Mesenchymal stem cell (in vitro differentiated cells and primary cell): ENCODE measurements around the gene CNTNAP2.

Experiments
- DNase-seq: peaks from one replicate; pipeline ENCODE4 v3.0.0-alpha.2; 2013
- H2AFZ ChIP-seq: one replicate; pipeline ENCODE4 v1.6.1; 2013; ENCODE audit warnings: low read depth, mild to moderate bottlenecking, control low read depth, inconsistent platforms, low read length, moderate library complexity
- H2AK5ac ChIP-seq: 2 replicates; pipeline ENCODE4 v1.6.1; 2013; ENCODE audit warnings: low read length, moderate library complexity, mild to moderate bottlenecking, inconsistent platforms; ENCODE audit not compliant: severe bottlenecking
- H2BK120ac ChIP-seq: one replicate; pipeline ENCODE4 v1.6.1; 2013; ENCODE audit warnings: low read depth, mild to moderate bottlenecking, inconsistent platforms, low read length, moderate library complexity
- H2BK12ac ChIP-seq, 2 experiments: one replicate each; pipeline ENCODE4 v1.6.1; 2013; ENCODE audit warnings: inconsistent platforms in 2 of 2, low read length in 2 of 2, mild to moderate bottlenecking in 2 of 2, moderate library complexity in 2 of 2, control low read depth in 1 of 2
- H2BK15ac ChIP-seq: one replicate; pipeline ENCODE4 v1.6.1; 2013; ENCODE audit warnings: mild to moderate bottlenecking, low read depth, inconsistent platforms; ENCODE audit not compliant: poor library complexity, severe bottlenecking
- H2BK5ac ChIP-seq: 2 replicates; pipeline ENCODE4 v1.6.1; 2013; ENCODE audit warnings: low read depth, mild to moderate bottlenecking, low read length, control low read depth, inconsistent platforms; ENCODE audit not compliant: poor library complexity, severe bottlenecking
- H3K14ac ChIP-seq, 2 experiments: one replicate each; pipeline ENCODE4 v1.6.1; 2013; ENCODE audit warnings: inconsistent platforms in 2 of 2, low read length in 2 of 2, control low read depth in 1 of 2, mild to moderate bottlenecking in 1 of 2, moderate library complexity in 1 of 2
- H3K18ac ChIP-seq, 2 experiments: one replicate each; pipeline ENCODE4 v1.6.1; 2013; ENCODE audit warnings: inconsistent platforms in 2 of 2, low read length in 2 of 2, control low read depth in 1 of 2, low read depth in 1 of 2, mild to moderate bottlenecking in 1 of 2
- H3K23ac ChIP-seq, 2 experiments: one replicate each; pipeline ENCODE4 v1.6.1; 2013; ENCODE audit warnings: inconsistent platforms in 2 of 2, low read length in 2 of 2, mild to moderate bottlenecking in 2 of 2, moderate library complexity in 2 of 2, control low read depth in 1 of 2
- H3K27ac ChIP-seq: 2 replicates; pipeline ENCODE4 v1.5.1; 2013; ENCODE audit warnings: mild to moderate bottlenecking, moderate library complexity, low read length, control low read depth, inconsistent platforms; ENCODE audit not compliant: poor library complexity, severe bottlenecking
- H3K27me3 ChIP-seq, 2 experiments: 2 replicates each; pipeline versions ENCODE4 v1.6.1 to v1.7.0; 2013; ENCODE audit warnings: low read length in 2 of 2, mild to moderate bottlenecking in 2 of 2, moderate library complexity in 2 of 2, control low read depth in 1 of 2, inconsistent platforms in 1 of 2; ENCODE audit not compliant: control insufficient read depth in 1 of 2, insufficient read depth in 1 of 2
- H3K36me3 ChIP-seq, 2 experiments: 2 replicates each; pipeline versions ENCODE4 v1.6.1 to v1.7.0; 2013; ENCODE audit warnings: low read length in 2 of 2, control low read depth in 1 of 2, inconsistent platforms in 1 of 2, low read depth in 1 of 2, mild to moderate bottlenecking in 1 of 2; ENCODE audit not compliant: insufficient read depth in 2 of 2, control insufficient read depth in 1 of 2
- H3K4ac ChIP-seq, 2 experiments: one replicate each; pipeline ENCODE4 v1.6.1; 2013; ENCODE audit warnings: inconsistent platforms in 2 of 2, low read length in 2 of 2, mild to moderate bottlenecking in 2 of 2, moderate library complexity in 2 of 2, control low read depth in 1 of 2, low read depth in 1 of 2
- H3K4me1 ChIP-seq: 2 replicates; pipeline ENCODE4 v1.6.1; 2013; ENCODE audit warnings: low read depth, low read length, control low read depth; ENCODE audit not compliant: control insufficient read depth, insufficient read depth
- H3K4me2 ChIP-seq: 2 replicates; pipeline ENCODE4 v1.6.1; 2013; ENCODE audit warnings: low read length, mild to moderate bottlenecking, inconsistent platforms; ENCODE audit not compliant: poor library complexity, severe bottlenecking
- H3K4me3 ChIP-seq, 2 experiments: 2 replicates each; pipeline versions ENCODE4 v1.5.1 to v1.7.0; 2013; ENCODE audit warnings: low read length in 2 of 2, mild to moderate bottlenecking in 2 of 2, control low read depth in 1 of 2, low read depth in 1 of 2; ENCODE audit not compliant: insufficient read depth in 1 of 2
- H3K79me1 ChIP-seq: replicated peaks from 2 replicates; pipeline ENCODE4 v1.6.1; 2013; ENCODE audit warnings: mild to moderate bottlenecking, control low read depth, low read length, inconsistent platforms; ENCODE audit not compliant: poor library complexity, severe bottlenecking
- H3K9ac ChIP-seq: 2 replicates; pipeline ENCODE4 v1.7.0; 2013; ENCODE audit warnings: mild to moderate bottlenecking, low read length, moderate library complexity
- H3K9me3 ChIP-seq: 2 replicates; pipeline ENCODE4 v1.7.0; 2013; ENCODE audit warnings: mild to moderate bottlenecking, low read length; ENCODE audit not compliant: control insufficient read depth
- H4K8ac ChIP-seq: one replicate; pipeline ENCODE4 v1.6.1; 2013; ENCODE audit warnings: inconsistent platforms, mild to moderate bottlenecking, low read length, moderate library complexity
- H4K91ac ChIP-seq: one replicate; pipeline ENCODE4 v1.6.1; 2013; ENCODE audit warnings: mild to moderate bottlenecking, low read length, inconsistent platforms
- WGBS: methylation state at CpG from one replicate; pipeline ENCODE4 v1.1.7; 2013; ENCODE audit warnings: mixed read lengths; 5-methylcytosine and 5-hydroxymethylcytosine counted together

CNTNAP2 gene

DNA sequence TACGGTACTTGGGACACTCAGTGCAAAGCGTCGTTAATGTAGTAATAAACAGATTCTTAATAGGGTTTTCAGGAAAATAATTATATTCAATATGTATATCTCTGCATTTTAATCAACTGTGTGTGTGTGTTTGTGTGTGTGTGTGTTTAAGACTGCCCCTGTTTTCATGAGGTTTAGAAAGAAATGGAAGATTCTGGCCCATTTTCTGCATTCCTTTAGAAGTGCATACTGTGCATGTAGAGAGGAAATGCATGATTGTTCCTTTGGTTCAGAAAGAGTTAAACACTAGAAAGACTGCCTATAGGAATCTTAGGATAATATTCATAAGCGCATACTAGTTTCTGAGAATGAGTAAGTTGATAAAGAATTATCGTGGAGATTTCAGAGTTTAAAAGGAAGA, 975 bp downstream of the CNTNAP2 start:
- no peak overlapping the region for H4K91ac ChIP-seq
- H3K23ac ChIP-seq: no peak overlapping the region
- no peaks in the 10 kb centered on the region for H3K9me3 ChIP-seq
- H3K4me3 ChIP-seq: no peak overlapping the region
- H3K27ac ChIP-seq: no peak overlapping the region
- no peak overlapping the region for H3K4ac ChIP-seq
- no peak for DNase-seq
- no peak overlapping the region for H2BK120ac ChIP-seq
- no peak overlapping the region for H2AK5ac ChIP-seq
- H3K4me1 ChIP-seq: peaks cover 7% of the 10 kb centered on the region
- H3K14ac ChIP-seq: no peak overlapping the region
- H3K9ac ChIP-seq: no peak overlapping the region
- H2BK5ac ChIP-seq: no peak overlapping the region
- 89% methylated on average over 5 of the region's 5 CpGs for WGBS
- no peaks in the 10 kb centered on the region for H3K79me1 ChIP-seq
- H4K8ac ChIP-seq: no peak overlapping the region
- H2AFZ ChIP-seq: no peak overlapping the region
- no peak overlapping the region for H3K18ac ChIP-seq
- H3K36me3 ChIP-seq: no peaks in the 10 kb centered on the region
- H3K27me3 ChIP-seq: peaks cover 0 to 17% of the 10 kb centered on the region in 2 experiments
- H2BK15ac ChIP-seq: no peak overlapping the region
- H2BK12ac ChIP-seq: no peak overlapping the region
- no peak overlapping the region for H3K4me2 ChIP-seq

GRCh38 chr7:146119002-146119401, 2.4 kb downstream of the CNTNAP2 start:
- WGBS: no CpG with 5 or more reads among the region's 1 CpG
- no peak overlapping the region for H2BK12ac ChIP-seq
- H3K4me3 ChIP-seq: no peak overlapping the region

GRCh38 chr7:146123715-146124114, 7.1 kb downstream of the CNTNAP2 start:
- Histone ChIP-seq H2AK5ac (no peak overlapping the region), H3K14ac (no peak overlapping the region), H2BK120ac (no peak overlapping the region), H3K79me1 (no peaks in the 10 kb centered on the region), H3K4me3 (no peak overlapping the region), H3K4me2 (no peak overlapping the region), H3K27me3 (no peaks in the 10 kb centered on the region), H2BK5ac (no peak overlapping the region), H2AFZ (no peak overlapping the region), H4K8ac (no peak overlapping the region), H3K4me1 (no peaks in the 10 kb centered on the region), H3K36me3 (no peaks in the 10 kb centered on the region), H3K18ac (no peak overlapping the region), H3K9ac (no peak overlapping the region), H2BK15ac (no peak overlapping the region), H3K4ac (no peak overlapping the region), H2BK12ac (no peak overlapping the region), H3K9me3 (no peaks in the 10 kb centered on the region), H3K23ac (no peak overlapping the region), H4K91ac (no peak overlapping the region), H3K27ac (no peak overlapping the region)
- no peak for DNase-seq
- WGBS: 86% methylated on average over 5 of the region's 5 CpGs

More at GRCh38 chr7:146119002-146119401, 2.4 kb downstream of the CNTNAP2 start:
- Histone ChIP-seq H3K4me2 (no peak overlapping the region), H3K27me3 (peaks cover 0 to 17% of the 10 kb centered on the region in 2 experiments), H3K23ac (no peak overlapping the region), H2BK15ac (no peak overlapping the region), H2BK5ac (no peak overlapping the region), H2AK5ac (no peak overlapping the region), H4K8ac (no peak overlapping the region), H3K79me1 (no peaks in the 10 kb centered on the region), H4K91ac (no peak overlapping the region), H3K36me3 (no peaks in the 10 kb centered on the region), H3K9me3 (no peaks in the 10 kb centered on the region), H3K18ac (no peak overlapping the region), H2AFZ (no peak overlapping the region), H3K9ac (no peak overlapping the region), H2BK120ac (no peak overlapping the region), H3K4ac (no peak overlapping the region), H3K14ac (no peak overlapping the region), H3K4me1 (peaks cover 7% of the 10 kb centered on the region), H3K27ac (no peak overlapping the region)
- DNase-seq: no peak

DNA sequence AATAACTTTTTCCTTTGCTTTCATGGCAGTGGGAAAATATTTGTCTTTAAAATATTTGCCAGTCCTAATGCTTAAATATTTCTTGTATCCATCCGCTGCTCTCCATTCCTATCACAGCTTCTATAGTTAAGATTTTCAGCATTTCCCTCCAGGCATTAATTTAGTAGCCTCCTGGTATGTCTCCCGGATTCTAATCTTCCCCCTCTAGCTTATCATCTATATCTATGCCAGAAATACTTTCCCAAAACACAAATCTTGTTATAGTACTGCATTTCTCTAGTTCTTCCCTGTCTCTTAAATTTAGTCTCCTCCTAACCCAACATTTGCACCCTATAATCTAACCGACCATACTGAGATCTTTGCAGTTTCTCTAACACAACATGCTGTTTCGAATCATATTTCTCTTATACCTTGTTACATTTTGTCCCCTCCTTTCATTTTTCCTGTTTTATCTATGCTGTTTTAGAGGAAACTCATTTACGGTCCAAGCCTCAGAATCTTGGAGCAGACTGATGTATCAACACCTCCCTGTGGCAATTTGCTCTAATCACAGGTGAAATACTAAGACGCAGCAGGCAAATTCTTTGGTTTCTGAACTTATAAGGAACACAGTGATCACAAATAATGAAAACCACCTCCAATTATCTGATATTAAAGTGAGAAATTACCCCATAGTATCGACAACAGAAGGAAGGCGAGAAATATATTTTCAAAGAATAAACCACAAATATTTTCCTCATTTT, 10.3 kb downstream of the CNTNAP2 start:
- H3K4me1 ChIP-seq: no peaks in the 10 kb centered on the region
- WGBS: 82% methylated on average over 6 of the region's 8 CpGs
- no peak overlapping the region for H4K8ac ChIP-seq
- no peak overlapping the region for H2BK120ac ChIP-seq
- no peak overlapping the region for H3K4ac ChIP-seq
- no peak overlapping the region for H3K4me2 ChIP-seq
- H3K14ac ChIP-seq: no peak overlapping the region
- H3K79me1 ChIP-seq: no peaks in the 10 kb centered on the region
- H4K91ac ChIP-seq: no peak overlapping the region
- H3K23ac ChIP-seq: no peak overlapping the region
- no peaks in the 10 kb centered on the region for H3K27me3 ChIP-seq
- no peak overlapping the region for H3K27ac ChIP-seq
- H2AK5ac ChIP-seq: no peak overlapping the region
- no peak overlapping the region for H3K4me3 ChIP-seq
- H2BK15ac ChIP-seq: no peak overlapping the region
- H3K18ac ChIP-seq: no peak overlapping the region
- no peak for DNase-seq
- no peaks in the 10 kb centered on the region for H3K9me3 ChIP-seq
- H3K36me3 ChIP-seq: no peaks in the 10 kb centered on the region
- no peak overlapping the region for H3K9ac ChIP-seq
- H2BK12ac ChIP-seq: no peak overlapping the region
- no peak overlapping the region for H2BK5ac ChIP-seq
- H2AFZ ChIP-seq: no peak overlapping the region
